Neural progenitor cell (in vitro differentiated cells): ENCODE data around the gene UNC45A. TPM values are rescaled to one million over a fixed set of nuclear protein-coding genes. Genes with fewer than 3 reads are reported as not detected.
"Not testable (repeated sequence)": the region's sequence is repeated elsewhere in the genome, so short reads cannot be mapped to it uniquely, and the experiment has no call there.

Experiments
- DNase-seq: peaks from one replicate; pipeline ENCODE4 v3.0.0-alpha.2; 2016; ENCODE audit warnings: low spot score
- H2AFZ ChIP-seq: fragments of 200-600 bp; sonication (generic); replicated peaks from 2 replicates; pipeline ENCODE4 v1.6.1; 2016; ENCODE audit warnings: antibody characterized with exemption
- H3F3A ChIP-seq: fragments of 200-600 bp; sonication (generic); 2 replicates; pipeline ENCODE4 v1.6.1; 2016; ENCODE audit warnings: antibody characterized with exemption, low read depth
- H3K27ac ChIP-seq: fragments of 200-600 bp; sonication (generic); 2 replicates; pipeline ENCODE4 v1.5.1; 2016; ENCODE audit warnings: mild to moderate bottlenecking
- H3K27me3 ChIP-seq: fragments of 200-600 bp; sonication (generic); 2 replicates; pipeline ENCODE4 v1.6.1; 2016; ENCODE audit warnings: mild to moderate bottlenecking, moderate library complexity
- H3K36me3 ChIP-seq: fragments of 200-600 bp; sonication (generic); 2 replicates; pipeline ENCODE4 v1.5.1; 2016
- H3K4me1 ChIP-seq: fragments of 200-600 bp; sonication (generic); 2 replicates; pipeline ENCODE4 v1.6.1; 2016; ENCODE audit warnings: mixed run types
- H3K4me2 ChIP-seq: fragments of 200-600 bp; sonication (generic); 2 replicates; pipeline ENCODE4 v1.6.1; 2016
- H3K4me3 ChIP-seq: fragments of 200-600 bp; sonication (generic); 2 replicates; pipeline ENCODE4 v1.5.1; 2016
- H3K79me2 ChIP-seq: fragments of 200-600 bp; sonication (generic); 2 replicates; pipeline ENCODE4 v1.6.1; 2016; ENCODE audit warnings: low read depth
- H3K9ac ChIP-seq: fragments of 200-600 bp; sonication (generic); 2 replicates; pipeline ENCODE4 v1.6.1; 2016
- H3K9me3 ChIP-seq: fragments of 200-600 bp; sonication (generic); 2 replicates; pipeline ENCODE4 v1.5.1; 2016; ENCODE audit warnings: low read depth
- H4K20me1 ChIP-seq: fragments of 200-600 bp; sonication (generic); 2 replicates; pipeline ENCODE4 v1.6.1; 2016; ENCODE audit warnings: low read depth
- H3K27ac Mint-ChIP-seq: 3 replicates; pipeline ENCODE4 v1.8.0; 2021; ENCODE audit warnings: mixed read lengths
- H3K27me3 Mint-ChIP-seq: 2 replicates; pipeline ENCODE4 v1.8.0; 2022; ENCODE audit warnings: low read depth, mild to moderate bottlenecking, inconsistent platforms, moderate library complexity, mixed read lengths; ENCODE audit not compliant: insufficient read depth
- H3K36me3 Mint-ChIP-seq: 3 replicates; pipeline ENCODE4 v1.8.0; 2021; ENCODE audit warnings: mixed read lengths
- H3K4me1 Mint-ChIP-seq: 3 replicates; pipeline ENCODE4 v1.8.0; 2021; ENCODE audit warnings: mixed read lengths
- H3K4me3 Mint-ChIP-seq: 3 replicates; pipeline ENCODE4 v1.8.0; 2021; ENCODE audit warnings: mild to moderate bottlenecking, moderate library complexity, mixed read lengths
- H3K9me3 Mint-ChIP-seq: 3 replicates; pipeline ENCODE4 v1.8.0; 2020; ENCODE audit warnings: mixed read lengths
- EZH2 ChIP-seq: fragments of 200-600 bp; sonication (generic); IDR thresholded peaks from 2 replicates; pipeline ENCODE4 v1.6.1; 2017; ENCODE audit warnings: antibody characterized with exemption, mild to moderate bottlenecking, moderate library complexity
- EZH2phosphoT487 ChIP-seq: fragments of 200-600 bp; sonication (generic); IDR thresholded peaks from 2 replicates; pipeline ENCODE4 v1.6.1; 2017; ENCODE audit warnings: antibody characterized with exemption
- total RNA-seq: library from RNA; depleted of rRNA; stranded (reverse); fragments of >200 nt; gene quantifications from 2 replicates; pipeline ENCODE4 v1.2.3, GENCODE V29; 2015; ENCODE audit warnings: low replicate concordance
- TF ChIP-seq, protein P1 (sequence below): fragments of 200-600 bp; sonication (generic); IDR thresholded peaks from 2 replicates; pipeline ENCODE4 v1.5.1; 2017; ENCODE audit warnings: antibody characterized with exemption, mild to moderate bottlenecking

UNC45A gene
- total RNA-seq, 1 donor from 2014 or later, result 47.7 TPM

GRCh38 chr15:90918034-90918788 is 16.9 kb upstream of the UNC45A start:
- H3K27ac Mint-ChIP-seq, result no peak overlapping the region

DNA sequence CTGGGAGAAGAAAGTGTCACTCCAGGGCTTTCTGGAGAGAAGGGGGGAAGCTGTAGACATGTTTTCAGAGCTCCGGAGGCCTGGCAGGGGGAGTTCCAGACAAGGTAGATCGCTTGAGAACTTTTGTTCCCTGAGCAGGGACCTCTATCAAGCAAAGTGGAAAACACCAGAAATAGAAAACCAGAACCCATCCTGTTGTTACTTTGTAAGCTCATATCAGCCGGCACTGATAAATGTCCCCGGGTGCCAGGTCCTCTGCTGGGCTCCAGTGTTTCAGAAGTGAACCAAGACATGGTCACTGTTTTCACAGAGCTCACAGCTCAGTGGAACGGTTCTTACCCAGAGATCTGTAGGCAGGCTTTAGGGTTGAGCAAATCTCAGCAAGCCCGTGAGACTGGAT is 16.2 kb upstream of the UNC45A start:
- Histone ChIP-seq H3K4me2 (no peak overlapping the region), H4K20me1 (no peaks in the 10 kb centered on the region), H3F3A (peaks cover 2% of the 10 kb centered on the region), H2AFZ (no peak overlapping the region), H3K27ac (no peak overlapping the region), H3K4me3 (no peak overlapping the region), H3K27me3 (no peaks in the 10 kb centered on the region), H3K4me1 (no peaks in the 10 kb centered on the region), H3K79me2 (no peaks in the 10 kb centered on the region), H3K36me3 (no peaks in the 10 kb centered on the region), H3K9me3 (no peaks in the 10 kb centered on the region), H3K9ac (no peak overlapping the region)
- TF ChIP-seq EZH2 (no peak), EZH2phosphoT487 (no peak)
- TF ChIP-seq, protein P1, sequence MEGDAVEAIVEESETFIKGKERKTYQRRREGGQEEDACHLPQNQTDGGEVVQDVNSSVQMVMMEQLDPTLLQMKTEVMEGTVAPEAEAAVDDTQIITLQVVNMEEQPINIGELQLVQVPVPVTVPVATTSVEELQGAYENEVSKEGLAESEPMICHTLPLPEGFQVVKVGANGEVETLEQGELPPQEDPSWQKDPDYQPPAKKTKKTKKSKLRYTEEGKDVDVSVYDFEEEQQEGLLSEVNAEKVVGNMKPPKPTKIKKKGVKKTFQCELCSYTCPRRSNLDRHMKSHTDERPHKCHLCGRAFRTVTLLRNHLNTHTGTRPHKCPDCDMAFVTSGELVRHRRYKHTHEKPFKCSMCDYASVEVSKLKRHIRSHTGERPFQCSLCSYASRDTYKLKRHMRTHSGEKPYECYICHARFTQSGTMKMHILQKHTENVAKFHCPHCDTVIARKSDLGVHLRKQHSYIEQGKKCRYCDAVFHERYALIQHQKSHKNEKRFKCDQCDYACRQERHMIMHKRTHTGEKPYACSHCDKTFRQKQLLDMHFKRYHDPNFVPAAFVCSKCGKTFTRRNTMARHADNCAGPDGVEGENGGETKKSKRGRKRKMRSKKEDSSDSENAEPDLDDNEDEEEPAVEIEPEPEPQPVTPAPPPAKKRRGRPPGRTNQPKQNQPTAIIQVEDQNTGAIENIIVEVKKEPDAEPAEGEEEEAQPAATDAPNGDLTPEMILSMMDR, result no peak
- H3K9me3 Mint-ChIP-seq, result no peaks in the 10 kb centered on the region
- peaks cover 2% of the 10 kb centered on the region for H3K27me3 Mint-ChIP-seq
- peaks cover 25% of the 10 kb centered on the region for H3K36me3 Mint-ChIP-seq
- no peak overlapping the region for H3K27ac Mint-ChIP-seq
- no peak overlapping the region for H3K4me3 Mint-ChIP-seq
- DNase-seq, result no peak
- H3K4me1 Mint-ChIP-seq, result peaks cover 2% of the 10 kb centered on the region

More at GRCh38 chr15:90918034-90918788, 16.9 kb upstream of the UNC45A start:
- no peaks in the 10 kb centered on the region for H3K9me3 ChIP-seq
- no peak for TF ChIP-seq EZH2phosphoT487
- TF ChIP-seq, protein P1, result no peak
- TF ChIP-seq EZH2, result no peak
- H3K9ac ChIP-seq, result no peak overlapping the region
- no peaks in the 10 kb centered on the region for H3K4me1 ChIP-seq
- no peaks in the 10 kb centered on the region for H4K20me1 ChIP-seq
- H3K27me3 ChIP-seq, result no peaks in the 10 kb centered on the region
- H3K36me3 ChIP-seq, result no peaks in the 10 kb centered on the region
- H2AFZ ChIP-seq, result no peak overlapping the region
- no peak overlapping the region for H3K27ac ChIP-seq
- peaks cover 23% of the 10 kb centered on the region for H3K36me3 Mint-ChIP-seq
- H3K4me3 ChIP-seq, result no peak overlapping the region
- no peak overlapping the region for H3K4me3 Mint-ChIP-seq
- peaks cover 2% of the 10 kb centered on the region for H3K27me3 Mint-ChIP-seq
- DNase-seq, result no peak
- H3K4me2 ChIP-seq, result no peak overlapping the region
- H3F3A ChIP-seq, result no peaks in the 10 kb centered on the region
- no peaks in the 10 kb centered on the region for H3K79me2 ChIP-seq
- H3K9me3 Mint-ChIP-seq, result no peaks in the 10 kb centered on the region
- peaks cover 2% of the 10 kb centered on the region for H3K4me1 Mint-ChIP-seq

DNA sequence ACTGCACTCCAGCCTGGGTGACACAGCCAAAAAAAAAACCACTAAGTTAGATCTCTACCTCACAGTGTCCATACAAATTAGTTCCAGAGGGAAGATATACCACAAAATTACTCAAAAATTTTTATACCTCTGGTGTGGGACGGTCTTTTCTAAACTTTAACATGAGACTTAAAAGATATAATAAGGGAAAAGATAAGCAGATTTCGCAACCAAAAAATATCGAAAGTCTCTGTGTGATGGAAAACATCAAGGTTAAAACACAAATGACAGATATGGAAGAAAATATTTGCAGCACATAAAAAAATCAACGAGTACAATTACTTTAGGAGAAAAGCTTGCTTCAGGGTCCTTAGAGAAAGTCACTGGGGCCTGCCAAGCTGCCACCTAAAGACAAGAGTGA is 13.2 kb upstream of the UNC45A start:
- no peak overlapping the region for H3K9ac ChIP-seq
- peaks cover 7% of the 10 kb centered on the region for H3K4me1 Mint-ChIP-seq
- peaks cover 4% of the 10 kb centered on the region for H3K4me1 ChIP-seq
- H3K36me3 ChIP-seq, result no peaks in the 10 kb centered on the region
- no peak overlapping the region for H3K4me3 ChIP-seq
- H3K27me3 Mint-ChIP-seq, result peaks cover 2% of the 10 kb centered on the region
- no peak for TF ChIP-seq EZH2phosphoT487
- no peak for TF ChIP-seq EZH2
- TF ChIP-seq, protein P1, result no peak
- no peak overlapping the region for H2AFZ ChIP-seq
- no peaks in the 10 kb centered on the region for H3K27me3 ChIP-seq
- no peaks in the 10 kb centered on the region for H3K79me2 ChIP-seq
- no peak for DNase-seq
- H3K36me3 Mint-ChIP-seq, result peaks cover 16% of the 10 kb centered on the region
- H3F3A ChIP-seq, result peaks cover 10% of the 10 kb centered on the region
- no peak overlapping the region for H3K4me2 ChIP-seq
- H3K27ac Mint-ChIP-seq, result no peak overlapping the region
- H4K20me1 ChIP-seq, result no peaks in the 10 kb centered on the region
- H3K9me3 ChIP-seq, result no peaks in the 10 kb centered on the region
- no peaks in the 10 kb centered on the region for H3K9me3 Mint-ChIP-seq
- H3K4me3 Mint-ChIP-seq, result no peak overlapping the region
- no peak overlapping the region for H3K27ac ChIP-seq

DNA sequence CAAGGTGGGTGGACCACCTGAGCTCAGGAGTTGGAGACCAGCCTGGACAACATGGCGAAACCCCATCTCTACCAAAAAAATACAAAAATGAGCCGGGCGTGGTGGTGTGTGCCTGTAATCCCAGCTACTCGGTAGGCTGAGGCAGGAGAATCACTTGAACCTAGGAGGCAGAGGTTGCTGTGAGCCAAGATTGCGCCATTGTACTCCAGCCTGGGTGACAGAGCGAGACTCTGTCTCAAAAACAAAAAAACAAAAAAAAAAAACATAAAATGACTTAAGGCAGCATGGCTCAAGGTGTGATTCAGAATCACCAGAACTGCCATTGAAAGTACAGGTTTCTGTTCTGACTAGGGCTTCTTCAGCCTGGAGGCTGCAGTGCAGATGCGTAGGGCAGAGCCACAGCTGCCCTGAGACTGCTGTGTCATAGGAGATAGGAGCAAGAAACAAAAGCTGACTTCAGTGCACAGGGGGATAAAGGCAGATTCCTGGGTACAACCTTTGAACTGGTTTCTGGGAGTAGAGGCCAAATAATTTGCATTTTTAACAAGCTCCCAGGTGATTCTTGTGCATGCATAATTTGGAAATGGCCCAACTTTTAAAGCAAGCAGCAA is 12.3 kb upstream of the UNC45A start:
- H3K9me3 ChIP-seq, H3K9me3 Mint-ChIP-seq, H4K20me1 ChIP-seq, H3K4me1 ChIP-seq, H3K27me3 ChIP-seq, H3K79me2 ChIP-seq, H3K4me3 ChIP-seq, H3K4me1 Mint-ChIP-seq, H2AFZ ChIP-seq, DNase-seq, H3K4me2 ChIP-seq, H3K27ac ChIP-seq, H3K4me3 Mint-ChIP-seq, H3K9ac ChIP-seq, H3K27me3 Mint-ChIP-seq, H3K27ac Mint-ChIP-seq, H3K36me3 ChIP-seq: not testable (repeated sequence)
- peaks cover 10% of the 10 kb centered on the region for H3F3A ChIP-seq
- H3K36me3 Mint-ChIP-seq, result peaks cover 16% of the 10 kb centered on the region
